DND-41 (cell line): ENCODE results near the gene LRRC8E.

Source experiments
- ATAC-seq: fragments of 200-7000 bp; cut with Tn5 transposase; 3 replicates; pipeline ENCODE4 v1.9.1; 2021; ENCODE audit warnings: low read depth; ENCODE audit not compliant: insufficient read depth
- DNase-seq: peaks from one replicate; pipeline ENCODE4 v3.0.0-alpha.2; 2020
- H2AFZ ChIP-seq: 2 replicates; pipeline ENCODE4 v1.6.0; 2012; ENCODE audit warnings: low read depth, low read length
- H3K27ac ChIP-seq: 2 replicates; pipeline ENCODE4 v1.5.1; 2012; ENCODE audit warnings: low read length, inconsistent platforms
- H3K27me3 ChIP-seq: fragments of 200-600 bp; sonication (generic); 2 replicates; pipeline ENCODE4 v1.6.0; 2012; ENCODE audit warnings: low read length, mild to moderate bottlenecking, inconsistent platforms; ENCODE audit not compliant: insufficient read depth, poor library complexity
- H3K36me3 ChIP-seq: 2 replicates; pipeline ENCODE4 v1.5.1; 2012; ENCODE audit warnings: low read length, inconsistent platforms; ENCODE audit not compliant: insufficient read depth
- H3K4me1 ChIP-seq: 2 replicates; pipeline ENCODE4 v1.5.1; 2012; ENCODE audit warnings: mild to moderate bottlenecking, low read length; ENCODE audit not compliant: insufficient read depth
- H3K4me2 ChIP-seq: 2 replicates; pipeline ENCODE4 v1.6.0; 2012; ENCODE audit warnings: mild to moderate bottlenecking, moderate library complexity, low read length, inconsistent platforms; ENCODE audit not compliant: insufficient read depth
- H3K4me3 ChIP-seq, 2 experiments: fragments of 200-600 bp in 1 of 2; shearing (Covaris generic) in 1 of 2; 2 replicates each; pipeline ENCODE4 v1.5.1; 2012 to 2016; ENCODE audit warnings: inconsistent platforms in 2 of 2, low read length in 2 of 2, mild to moderate bottlenecking in 2 of 2, low read depth in 1 of 2, moderate library complexity in 1 of 2
- H3K79me2 ChIP-seq: 2 replicates; pipeline ENCODE4 v1.6.0; 2012; ENCODE audit warnings: low read length, inconsistent platforms; ENCODE audit not compliant: insufficient read depth
- H3K9ac ChIP-seq: 2 replicates; pipeline ENCODE4 v1.6.0; 2012; ENCODE audit warnings: low read depth, mild to moderate bottlenecking, inconsistent platforms, low read length, moderate library complexity
- H3K9me3 ChIP-seq: 2 replicates; pipeline ENCODE4 v1.5.1; 2012; ENCODE audit warnings: low read length, moderate library complexity, mild to moderate bottlenecking, inconsistent platforms; ENCODE audit not compliant: insufficient read depth, severe bottlenecking
- H4K20me1 ChIP-seq: 2 replicates; pipeline ENCODE4 v1.6.0; 2012; ENCODE audit warnings: low read length; ENCODE audit not compliant: insufficient read depth
- CTCF ChIP-seq: IDR thresholded peaks from 2 replicates; pipeline ENCODE4 v1.5.1; 2012; ENCODE audit warnings: borderline replicate concordance, low read length, moderate library complexity, mild to moderate bottlenecking; ENCODE audit not compliant: poor library complexity, severe bottlenecking; ENCODE audit errors: extremely low read depth
- EZH2 ChIP-seq: IDR thresholded peaks from 3 replicates; pipeline ENCODE4 v1.6.1; 2012; ENCODE audit warnings: borderline replicate concordance, low read depth, mild to moderate bottlenecking, moderate library complexity, low read length, inconsistent platforms; ENCODE audit not compliant: severe bottlenecking

LRRC8E gene

GRCh38 chr19:7905859-7906258 is 17.5 kb downstream of the LRRC8E start:
- H3K9me3 ChIP-seq: no peaks in the 10 kb centered on the region
- H3K9ac ChIP-seq: peak overlapping the region; percentile 62; the same call in 1 of the 2 replicates
- peaks cover 54% of the 10 kb centered on the region for H3K36me3 ChIP-seq
- peaks cover 33% of the 10 kb centered on the region for H3K4me1 ChIP-seq
- no peak for DNase-seq
- ATAC-seq: no peak
- H4K20me1 ChIP-seq: peaks cover 59% of the 10 kb centered on the region
- no peak for TF ChIP-seq EZH2
- TF ChIP-seq CTCF: no peak
- H3K27ac ChIP-seq: no peak overlapping the region
- H3K27me3 ChIP-seq: no peaks in the 10 kb centered on the region
- peak overlapping the region; percentile 93; the same call in 1 of the 2 replicates for H3K4me2 ChIP-seq
- H3K4me3 ChIP-seq: peak overlapping the region in 1 of 2 experiments; percentile 84; a peak in 1 of 4 replicates
- H3K79me2 ChIP-seq: peaks cover 64% of the 10 kb centered on the region
- H2AFZ ChIP-seq: no peak overlapping the region

GRCh38 chr19:7907122-7907521 is 18.8 kb downstream of the LRRC8E start:
- peak overlapping the region; percentile 34; the same call in 1 of the 2 replicates for H3K4me2 ChIP-seq
- no peak overlapping the region for H2AFZ ChIP-seq
- H3K79me2 ChIP-seq: peaks cover 64% of the 10 kb centered on the region
- H3K4me1 ChIP-seq: peaks cover 33% of the 10 kb centered on the region
- DNase-seq: no peak
- ATAC-seq: no peak
- no peaks in the 10 kb centered on the region for H3K9me3 ChIP-seq
- H3K36me3 ChIP-seq: peaks cover 66% of the 10 kb centered on the region
- H3K4me3 ChIP-seq: no peak overlapping the region
- H3K9ac ChIP-seq: no peak overlapping the region
- no peak overlapping the region for H3K27ac ChIP-seq
- peaks cover 68% of the 10 kb centered on the region for H4K20me1 ChIP-seq
- no peaks in the 10 kb centered on the region for H3K27me3 ChIP-seq
- no peak for TF ChIP-seq CTCF
- TF ChIP-seq EZH2: no peak

- Histone ChIP-seq H3K4me3 (no peak overlapping the region), H2AFZ (no peak overlapping the region), H3K9ac (no peak overlapping the region), H3K27ac (no peak overlapping the region), H4K20me1 (peaks cover 70% of the 10 kb centered on the region), H3K9me3 (no peaks in the 10 kb centered on the region), H3K27me3 (no peaks in the 10 kb centered on the region), H3K4me1 (peaks cover 30% of the 10 kb centered on the region), H3K79me2 (peaks cover 63% of the 10 kb centered on the region), H3K36me3 (peaks cover 69% of the 10 kb centered on the region), H3K4me2 (peak overlapping the region; percentile 34; the same call in 1 of the 2 replicates)
- DNase-seq (no peak), ATAC-seq (no peak)
- no peak for TF ChIP-seq EZH2
- TF ChIP-seq CTCF: no peak
Observed at GRCh38 chr19:7907544-7907943, 19.2 kb downstream of the LRRC8E start.
